Measurements from ENCODE around the gene CENPF. TPM values are rescaled to one million over a fixed set of nuclear protein-coding genes. Genes with fewer than 3 reads are reported as not detected.
"Not testable (repeated sequence)": the region's sequence is repeated elsewhere in the genome, so short reads cannot be mapped to it uniquely, and the experiment has no call there.

The CENPF gene
- polyA plus RNA-seq, 1 donor from 2014 or later = 5.4 TPM

DNA sequence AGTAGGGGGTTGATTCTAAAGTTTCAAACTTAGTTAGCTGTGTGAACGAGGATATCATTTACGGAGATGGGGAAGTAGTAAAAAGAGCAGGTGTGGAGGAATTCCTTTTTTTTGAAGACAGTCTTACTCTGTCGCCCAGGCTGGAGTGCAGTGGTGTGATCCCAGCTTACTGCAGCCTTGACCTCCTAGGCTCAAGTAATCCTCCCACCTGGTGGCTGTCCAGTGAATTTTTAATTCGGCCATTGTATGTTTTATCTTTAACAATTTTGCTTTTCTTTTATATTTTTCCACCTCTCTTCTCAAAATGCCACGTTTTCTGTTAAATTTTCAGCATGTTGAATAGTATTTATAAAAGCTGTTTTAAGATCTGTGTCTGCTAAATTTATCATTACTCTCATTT is 12.3 kb upstream of the CENPF start:
- no peaks in the 10 kb centered on the region for H3K36me3 ChIP-seq (ENCODE audit: insufficient read depth, low read length)
- no peak overlapping the region for H3K27ac ChIP-seq (ENCODE audit: low read length)
- H3K27me3 ChIP-seq (ENCODE audit: insufficient read depth, low read depth, low read length) = no peaks in the 10 kb centered on the region
- no peak overlapping the region for H2AFZ ChIP-seq (ENCODE audit: low read depth, low read length)
- H3K4me2 ChIP-seq (ENCODE audit: low read length) = no peak overlapping the region
- no peaks in the 10 kb centered on the region for H4K20me1 ChIP-seq (ENCODE audit: insufficient read depth)
- no peaks in the 10 kb centered on the region for H3F3A ChIP-seq (ENCODE audit: insufficient read depth, low read length, poor library complexity, severe bottlenecking)
- no peak for TF ChIP-seq EZH2 (IDR thresholded peaks at IDR 0.05; ENCODE audit: borderline replicate concordance, insufficient read depth, low read length, poor library complexity, severe bottlenecking)
- no peak for TF ChIP-seq EP300 (conservative IDR thresholded peaks at IDR 0.05; ENCODE audit: poor library complexity, severe bottlenecking)
- no peak for TF ChIP-seq CTCF (IDR thresholded peaks at IDR 0.05; ENCODE audit: poor library complexity, severe bottlenecking)
- TF ChIP-seq POLR2AphosphoS5 (IDR thresholded peaks at IDR 0.05) = no peak
- no peak for TF ChIP-seq SMC3 (conservative IDR thresholded peaks at IDR 0.05; ENCODE audit: poor library complexity)
- TF ChIP-seq REST (IDR thresholded peaks at IDR 0.05; ENCODE audit: borderline replicate concordance) = no peak
- TF ChIP-seq TAF1 (IDR thresholded peaks at IDR 0.05; ENCODE audit: low read depth) = no peak
- TF ChIP-seq RAD21 (conservative IDR thresholded peaks at IDR 0.05) = no peak
- no peaks in the 10 kb centered on the region for H3K79me2 ChIP-seq (replicated peaks; ENCODE audit: insufficient read depth, low read length)
- H3K9me3 ChIP-seq (ENCODE audit: low read length) = no peaks in the 10 kb centered on the region
- no peak overlapping the region for H3K9ac ChIP-seq (ENCODE audit: low read length)
- H3K4me3 ChIP-seq (ENCODE audit: low read length) = no peak overlapping the region
- H3K9me2 ChIP-seq (ENCODE audit: insufficient read depth, low read length) = no peaks in the 10 kb centered on the region

GRCh38 chr1:214591918-214592317 is 11.1 kb upstream of the CENPF start:
- H3K9me3 ChIP-seq (ENCODE audit: low read length); H4K20me1 ChIP-seq (ENCODE audit: insufficient read depth): not testable (repeated sequence)

DNA sequence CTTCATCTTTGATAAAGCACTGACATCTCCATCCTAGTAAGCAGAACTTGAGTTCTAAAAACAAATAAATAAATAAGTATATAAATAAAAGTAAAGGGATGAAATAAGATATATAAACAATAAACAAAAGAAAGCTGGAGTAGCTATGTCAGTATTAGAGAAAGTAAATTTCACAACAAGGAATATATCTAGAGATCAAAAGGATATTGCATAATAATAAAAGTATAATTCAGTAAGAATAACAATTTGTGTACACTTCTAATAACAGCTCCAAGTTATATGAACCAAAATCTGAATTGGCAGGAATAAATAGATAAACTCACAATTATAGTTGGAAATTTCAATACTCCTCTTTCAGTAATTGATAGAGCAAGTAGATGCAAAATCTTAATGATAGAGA is 9.8 kb upstream of the CENPF start:
- Histone ChIP-seq H4K20me1 (ENCODE audit: insufficient read depth) (no peaks in the 10 kb centered on the region), H3F3A (ENCODE audit: insufficient read depth, low read length, poor library complexity, severe bottlenecking) (no peaks in the 10 kb centered on the region), H3K27me3 (ENCODE audit: insufficient read depth, low read depth, low read length) (no peaks in the 10 kb centered on the region), H3K4me3 (ENCODE audit: low read length) (no peak overlapping the region), H3K36me3 (ENCODE audit: insufficient read depth, low read length) (no peaks in the 10 kb centered on the region), H2AFZ (ENCODE audit: low read depth, low read length) (no peak overlapping the region), H3K9ac (ENCODE audit: low read length) (no peak overlapping the region), H3K4me2 (ENCODE audit: low read length) (no peak overlapping the region), H3K79me2 (replicated peaks; ENCODE audit: insufficient read depth, low read length) (no peaks in the 10 kb centered on the region), H3K27ac (ENCODE audit: low read length) (no peak overlapping the region), H3K9me2 (ENCODE audit: insufficient read depth, low read length) (no peaks in the 10 kb centered on the region), H3K9me3 (ENCODE audit: low read length) (no peaks in the 10 kb centered on the region)
- no peak for TF ChIP-seq REST (IDR thresholded peaks at IDR 0.05; ENCODE audit: borderline replicate concordance)
- TF ChIP-seq MXI1 (conservative IDR thresholded peaks at IDR 0.05; ENCODE audit: poor library complexity, severe bottlenecking) = no peak
- no peak for TF ChIP-seq RAD21 (conservative IDR thresholded peaks at IDR 0.05)
- TF ChIP-seq POLR2AphosphoS5 (IDR thresholded peaks at IDR 0.05) = no peak
- TF ChIP-seq EP300 (conservative IDR thresholded peaks at IDR 0.05; ENCODE audit: poor library complexity, severe bottlenecking) = no peak
- no peak for TF ChIP-seq EZH2 (IDR thresholded peaks at IDR 0.05; ENCODE audit: borderline replicate concordance, insufficient read depth, low read length, poor library complexity, severe bottlenecking)
- no peak for TF ChIP-seq CTCF (IDR thresholded peaks at IDR 0.05; ENCODE audit: poor library complexity, severe bottlenecking)
- no peak for TF ChIP-seq TAF1 (IDR thresholded peaks at IDR 0.05; ENCODE audit: low read depth)
- no peak for TF ChIP-seq SMC3 (conservative IDR thresholded peaks at IDR 0.05; ENCODE audit: poor library complexity)

More at GRCh38 chr1:214591918-214592317, 11.1 kb upstream of the CENPF start:
- H3K27me3 ChIP-seq (ENCODE audit: insufficient read depth, low read depth, low read length); H2AFZ ChIP-seq (ENCODE audit: low read depth, low read length); H3K36me3 ChIP-seq (ENCODE audit: insufficient read depth, low read length); H3K4me3 ChIP-seq (ENCODE audit: low read length); H3K9ac ChIP-seq (ENCODE audit: low read length); H3K27ac ChIP-seq (ENCODE audit: low read length); H3K9me2 ChIP-seq (ENCODE audit: insufficient read depth, low read length); H3K4me2 ChIP-seq (ENCODE audit: low read length); H3K79me2 ChIP-seq (replicated peaks; ENCODE audit: insufficient read depth, low read length); H3F3A ChIP-seq (ENCODE audit: insufficient read depth, low read length, poor library complexity, severe bottlenecking): not testable (repeated sequence)

Measured in neural cell (in vitro differentiated cells).